Measurements from ENCODE around the gene INAFM2. TPM values are rescaled to one million over a fixed set of nuclear protein-coding genes. Genes with fewer than 3 reads are reported as not detected.

The INAFM2 gene
- total and polyA plus RNA-seq, 11 donors, result 27.9 to 92.7 (median 36.1) TPM

DNA sequence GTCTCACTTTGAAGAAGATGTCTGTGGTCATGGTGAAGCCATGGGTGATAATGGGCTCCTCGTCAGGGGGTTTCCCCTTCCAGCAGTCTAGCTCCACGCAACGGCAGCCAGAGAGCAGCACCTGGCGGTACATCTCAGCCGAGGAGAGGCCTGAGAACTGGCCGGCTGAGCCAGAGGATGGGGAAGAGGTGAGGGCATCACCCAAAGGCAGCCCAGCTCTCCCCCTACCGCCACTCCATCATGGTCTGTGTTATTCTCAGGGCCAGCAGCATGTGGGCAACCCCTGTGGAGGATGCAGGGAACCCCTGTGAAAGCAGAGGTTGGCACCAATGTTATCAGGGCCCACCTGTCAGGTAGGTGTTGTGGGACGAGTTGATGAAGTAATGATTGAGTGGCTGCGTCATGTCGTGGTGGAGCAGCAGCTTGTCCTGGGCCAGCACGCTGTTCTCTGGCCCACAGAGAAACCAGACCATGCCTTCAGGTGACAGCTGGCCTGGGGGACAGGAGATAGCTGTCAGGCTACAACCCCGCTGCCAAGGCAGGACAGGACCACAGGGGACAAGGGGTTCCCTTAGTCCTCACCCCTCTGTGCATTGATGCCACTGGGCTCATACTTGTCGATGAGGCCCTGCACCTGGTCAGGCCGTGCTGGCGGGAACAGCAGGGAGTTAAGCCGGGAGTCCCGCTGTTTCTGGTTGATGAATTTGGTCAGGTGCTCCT, 25.1 kb upstream of the INAFM2 start:
- ATAC-seq (no peak), DNase-seq (peak in 2 of 5 donors; percentile 26 to 48)
- intact Hi-C loops (cut with DNase I), result no loop called here
- no peak overlapping the region for H3K4me3 ChIP-seq
- H3K27ac ChIP-seq, result no peak overlapping the region
- H3K36me3 ChIP-seq, result peaks cover 0 to 85% (median 0%) of the 10 kb centered on the region in 9 donors
- no peaks in the 10 kb centered on the region for H3K27me3 ChIP-seq
- WGBS, 4 donors, result 90 to 95% (median 92%) methylated on average over 15 to 17 of the region's 17 CpGs
- peaks cover 0 to 13% (median 0%) of the 10 kb centered on the region in 12 donors for H3K9me3 ChIP-seq
- peaks cover 0 to 43% (median 17%) of the 10 kb centered on the region in 12 donors for H3K4me1 ChIP-seq
- no peak for TF ChIP-seq POLR2A (IDR thresholded peaks at IDR 0.05)
- TF ChIP-seq, protein P1, sequence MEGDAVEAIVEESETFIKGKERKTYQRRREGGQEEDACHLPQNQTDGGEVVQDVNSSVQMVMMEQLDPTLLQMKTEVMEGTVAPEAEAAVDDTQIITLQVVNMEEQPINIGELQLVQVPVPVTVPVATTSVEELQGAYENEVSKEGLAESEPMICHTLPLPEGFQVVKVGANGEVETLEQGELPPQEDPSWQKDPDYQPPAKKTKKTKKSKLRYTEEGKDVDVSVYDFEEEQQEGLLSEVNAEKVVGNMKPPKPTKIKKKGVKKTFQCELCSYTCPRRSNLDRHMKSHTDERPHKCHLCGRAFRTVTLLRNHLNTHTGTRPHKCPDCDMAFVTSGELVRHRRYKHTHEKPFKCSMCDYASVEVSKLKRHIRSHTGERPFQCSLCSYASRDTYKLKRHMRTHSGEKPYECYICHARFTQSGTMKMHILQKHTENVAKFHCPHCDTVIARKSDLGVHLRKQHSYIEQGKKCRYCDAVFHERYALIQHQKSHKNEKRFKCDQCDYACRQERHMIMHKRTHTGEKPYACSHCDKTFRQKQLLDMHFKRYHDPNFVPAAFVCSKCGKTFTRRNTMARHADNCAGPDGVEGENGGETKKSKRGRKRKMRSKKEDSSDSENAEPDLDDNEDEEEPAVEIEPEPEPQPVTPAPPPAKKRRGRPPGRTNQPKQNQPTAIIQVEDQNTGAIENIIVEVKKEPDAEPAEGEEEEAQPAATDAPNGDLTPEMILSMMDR (IDR thresholded peaks at IDR 0.05), result no peak

- H3K36me3 ChIP-seq, result peaks cover 0 to 78% (median 0%) of the 10 kb centered on the region in 9 donors
- 95 to 96% (median 95%) methylated on average over 2 of the region's 2 CpGs for whole genome bisulfite sequencing, 4 donors
- ATAC-seq, result no peak
Measured at GRCh38 chr15:40300367-40300766, 23.1 kb upstream of the INAFM2 start.

DNA sequence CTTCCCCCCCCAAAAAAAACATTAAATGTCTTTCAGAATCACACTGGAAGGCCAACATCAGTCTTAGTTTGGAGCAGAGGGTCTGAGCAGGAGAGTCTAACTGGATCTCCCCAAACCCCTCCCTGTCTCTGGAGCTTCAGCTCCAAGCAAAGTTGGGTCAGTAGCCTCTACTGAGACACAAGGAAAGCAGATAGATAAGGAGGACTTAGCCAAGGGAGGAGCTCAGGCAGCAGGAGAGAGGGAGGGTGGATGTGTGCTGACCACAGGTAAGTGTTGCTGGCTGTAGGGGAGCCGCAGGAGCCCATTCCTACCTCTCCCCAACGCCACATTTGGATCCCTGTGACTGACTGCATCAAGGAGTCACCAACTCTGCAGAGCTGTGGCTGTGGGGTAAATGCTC, 22.7 kb upstream of the INAFM2 start:
- 83 to 92% (median 87%) methylated on average over 2 of the region's 2 CpGs for WGBS, 4 donors
- Histone ChIP-seq H3K4me1 (peaks cover 0 to 26% (median 12%) of the 10 kb centered on the region in 12 donors), H3K27me3 (no peaks in the 10 kb centered on the region), H3K9me3 (peaks cover 0 to 13% (median 0%) of the 10 kb centered on the region in 12 donors), H3K4me3 (no peak overlapping the region), H3K27ac (peak overlapping the region in 1 of 12 donors; percentile 52), H3K36me3 (peaks cover 0 to 74% (median 0%) of the 10 kb centered on the region in 9 donors)
- TF ChIP-seq POLR2A (IDR thresholded peaks at IDR 0.05), result no peak
- TF ChIP-seq, protein P1 (IDR thresholded peaks at IDR 0.05), result no peak
- ATAC-seq, result no peak
- intact Hi-C loops (cut with DNase I), result loop anchor here in 1 of 10 donors (1.0 kb wide), 1 partner anchor 15 kb away; no protein-coding TSS in a partner anchor
- DNase-seq, result peak in 1 of 5 donors; percentile 5

More at GRCh38 chr15:40300367-40300766, 23.1 kb upstream of the INAFM2 start:
- Histone ChIP-seq H3K4me3 (no peak overlapping the region), H3K27me3 (no peaks in the 10 kb centered on the region), H3K4me1 (peaks cover 0 to 30% (median 14%) of the 10 kb centered on the region in 12 donors), H3K9me3 (peaks cover 0 to 13% (median 0%) of the 10 kb centered on the region in 12 donors), H3K27ac (no peak overlapping the region)
- intact Hi-C loops (cut with DNase I), result no loop called here
- no peak for TF ChIP-seq POLR2A (IDR thresholded peaks at IDR 0.05)
- TF ChIP-seq, protein P1 (IDR thresholded peaks at IDR 0.05), result no peak
- DNase-seq, result no peak

- peak; percentile 38 to 67 (median 53) for ATAC-seq
Measured at GRCh38 chr15:40301467-40302179, 21.9 kb upstream of the INAFM2 start.

More at GRCh38 chr15:40301467-40302179, 21.9 kb upstream of the INAFM2 start:
- Histone ChIP-seq H3K9me3 (peaks cover 0 to 13% (median 0%) of the 10 kb centered on the region in 12 donors), H3K4me3 (no peak overlapping the region), H3K36me3 (peaks cover 0 to 65% (median 0%) of the 10 kb centered on the region in 9 donors), H3K27ac (peak overlapping the region in 5 of 12 donors; percentile 3 to 52 (median 37)), H3K4me1 (peaks cover 0 to 27% (median 8%) of the 10 kb centered on the region in 12 donors), H3K27me3 (no peaks in the 10 kb centered on the region)
- DNase-seq, result peak in 2 of 5 donors; percentile 38 to 56
- intact Hi-C loops (cut with DNase I), result loop anchor here in 2 of 10 donors (1.0 to 2.0 kb wide), 2 partner anchors 16 to 17 kb away; no protein-coding TSS in a partner anchor
- 29 to 40% (median 36%) methylated on average over 12 of the region's 12 CpGs for WGBS, 4 donors
- TF ChIP-seq, protein P1 (IDR thresholded peaks at IDR 0.05), result no peak
- TF ChIP-seq POLR2A (IDR thresholded peaks at IDR 0.05), result no peak

All from heart left ventricle (tissue), 16 donors.